Stimulated activated naive CD8-positive, alpha-beta T cell treated with anti-CD3 and anti-CD28 coated beads, Interleukin-15, Interleukin-2, amounts not matched to agents 100 U/mL and 50 U/mL, for 24 hours (primary cell): ENCODE results near the gene CTNNBL1.

Experiments
- ATAC-seq: fragments of 150-1000 bp; cut with Tn5 transposase; one replicate; pipeline ENCODE4 v1.10.0; 2021
- DNase-seq: peaks from one replicate; pipeline ENCODE4 v3.0.0; 2021

The CTNNBL1 gene

DNA sequence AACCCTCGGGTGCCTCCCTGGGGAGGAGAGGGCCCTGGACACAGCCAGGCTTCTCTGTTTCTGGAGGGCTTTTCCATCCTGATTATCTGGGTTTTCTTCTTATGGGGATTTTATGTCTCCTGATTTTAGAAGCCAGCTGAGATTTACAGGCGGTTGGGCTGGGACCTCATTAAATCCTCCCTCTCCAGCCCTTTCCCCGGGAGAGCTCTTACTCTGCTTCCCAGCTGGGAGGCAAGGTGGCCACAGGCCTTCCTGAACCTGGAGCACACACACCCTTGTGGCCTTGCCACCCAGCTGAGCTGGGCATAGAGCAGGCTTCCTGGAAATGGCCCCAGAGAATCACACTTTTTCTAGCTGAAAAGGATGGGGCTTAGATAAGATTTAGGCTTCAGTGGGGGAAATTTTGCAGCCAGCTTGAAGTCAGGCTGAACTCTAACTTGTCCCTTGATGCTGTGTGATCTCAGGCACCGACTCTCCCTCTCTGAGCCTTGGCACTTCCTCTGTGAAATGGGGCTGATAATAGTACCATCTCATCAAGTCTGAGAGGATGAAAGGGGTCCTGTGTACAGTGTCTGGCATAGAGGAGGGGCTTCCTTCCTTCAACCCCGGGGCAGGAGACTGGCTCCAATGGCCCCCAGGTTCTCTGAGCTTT is 225.7 kb downstream of the CTNNBL1 start:
- DNase-seq (no peak), ATAC-seq (no peak)

DNA sequence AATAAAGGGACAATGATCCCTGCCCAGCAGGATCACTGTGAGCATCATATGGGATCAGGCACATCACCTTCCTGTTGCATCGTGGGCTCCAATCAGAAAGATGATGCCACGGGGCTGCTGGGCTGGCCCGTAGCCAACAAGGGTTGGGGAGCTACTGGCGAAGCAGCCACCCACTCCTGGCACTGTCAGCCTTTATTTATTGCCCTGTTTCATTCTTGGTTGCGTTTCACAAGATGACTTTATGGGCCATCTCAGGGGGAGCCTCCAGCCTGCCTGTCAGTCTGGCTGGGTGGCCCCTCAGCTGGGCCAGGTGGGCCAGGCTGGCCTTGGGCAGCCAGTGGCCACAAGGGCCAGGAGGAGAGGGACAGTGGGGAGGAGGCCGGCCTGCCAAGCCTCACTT is 226.4 kb downstream of the CTNNBL1 start:
- DNase-seq: no peak
- no peak for ATAC-seq

DNA sequence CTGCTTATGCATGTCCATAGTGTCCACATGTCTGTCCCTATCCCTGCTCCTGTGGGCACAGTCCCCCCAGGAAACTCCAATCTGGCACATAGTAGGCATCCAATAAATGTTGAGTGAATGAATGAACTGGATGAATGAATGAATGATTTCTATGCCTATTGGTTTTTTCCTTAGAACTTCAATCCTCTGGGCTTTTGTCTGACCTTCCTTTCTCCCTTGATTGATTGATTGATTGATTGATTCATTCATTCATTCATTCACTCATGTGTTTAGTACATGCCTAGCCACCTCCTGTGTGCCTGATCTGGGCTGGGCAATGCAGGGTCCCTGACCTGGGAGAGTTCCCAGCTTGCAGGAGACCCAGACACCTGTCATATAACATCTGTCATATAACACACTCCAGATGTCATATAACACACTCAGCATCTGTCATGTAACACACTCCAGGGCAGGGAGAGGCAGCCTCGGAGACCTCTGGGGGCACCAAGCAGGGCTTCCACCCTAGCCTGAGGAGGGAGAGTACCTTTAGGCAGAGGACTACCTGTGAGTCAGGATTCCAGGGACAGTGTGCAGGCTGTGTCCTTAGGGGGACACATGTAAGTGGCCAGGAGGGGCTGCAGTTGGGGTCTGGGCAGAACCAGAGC is 227.0 kb downstream of the CTNNBL1 start:
- ATAC-seq (no peak), DNase-seq (no peak)

DNA sequence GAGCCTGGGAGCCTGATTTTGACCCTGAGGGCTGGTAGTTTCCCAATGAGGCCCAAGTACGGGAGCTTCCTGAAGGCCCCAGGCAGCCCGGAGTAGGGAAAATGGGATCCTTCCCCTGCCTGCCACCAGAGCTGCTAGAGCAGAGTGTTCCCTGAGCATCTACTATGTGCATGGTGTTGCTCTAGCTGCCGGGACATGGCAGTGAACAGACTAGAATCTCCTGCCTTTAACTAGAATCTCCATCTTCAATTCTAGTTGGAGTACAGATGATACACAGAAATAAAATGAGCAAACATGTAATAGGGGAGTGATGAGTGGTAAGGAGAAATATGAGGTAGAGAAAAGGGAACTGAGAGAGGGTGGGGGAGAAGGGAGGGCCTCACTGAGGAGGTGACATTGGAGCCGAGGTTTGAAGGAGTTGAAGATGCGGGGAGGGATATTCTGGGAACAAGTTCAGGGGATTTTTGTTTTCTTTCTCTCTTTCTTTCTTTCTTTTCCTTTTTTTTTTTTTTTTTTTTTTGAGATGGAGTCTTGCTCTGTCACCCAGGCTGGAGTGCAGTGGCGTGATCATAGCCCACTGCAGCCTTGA is 227.6 kb downstream of the CTNNBL1 start:
- no peak for DNase-seq
- ATAC-seq: peak; percentile 47
